GM19240 (cell line): ENCODE data around the gene BCL2.

Experiments
- DNase-seq: peaks from one replicate; pipeline ENCODE4 v3.0.0; 2011; ENCODE audit warnings: low spot score; ENCODE audit not compliant: insufficient read length

The BCL2 gene

GRCh38 chr18:63311118-63312018 lies 8.2 kb downstream of the BCL2 start:
- DNase-seq, result no peak

GRCh38 chr18:63309422-63309821 lies 10.1 kb downstream of the BCL2 start:
- no peak for DNase-seq

GRCh38 chr18:63307551-63308200 lies 11.9 kb downstream of the BCL2 start:
- no peak for DNase-seq

GRCh38 chr18:63306819-63307550 lies 12.6 kb downstream of the BCL2 start:
- no peak for DNase-seq

- no peak for DNase-seq
Observed at GRCh38 chr18:63306249-63306648, 13.3 kb downstream of the BCL2 start.

- no peak for DNase-seq
Observed at GRCh38 chr18:63303547-63303946, 16.0 kb downstream of the BCL2 start.

GRCh38 chr18:63302636-63303405 lies 16.7 kb downstream of the BCL2 start:
- DNase-seq, result no peak

GRCh38 chr18:63302220-63302619 lies 17.3 kb downstream of the BCL2 start:
- no peak for DNase-seq

GRCh38 chr18:63301434-63301833 lies 18.1 kb downstream of the BCL2 start:
- DNase-seq, result no peak

GRCh38 chr18:63299837-63300745 lies 19.5 kb downstream of the BCL2 start:
- DNase-seq, result no peak

GRCh38 chr18:63298400-63299365 lies 20.9 kb downstream of the BCL2 start:
- DNase-seq, result no peak

GRCh38 chr18:63297687-63298399 lies 21.7 kb downstream of the BCL2 start:
- DNase-seq, result no peak

GRCh38 chr18:63293935-63294334 lies 25.6 kb downstream of the BCL2 start:
- DNase-seq, result no peak

GRCh38 chr18:63292831-63293683 lies 26.5 kb downstream of the BCL2 start:
- DNase-seq, result no peak

GRCh38 chr18:63291278-63291677 lies 28.3 kb downstream of the BCL2 start:
- DNase-seq, result no peak

- no peak for DNase-seq
Observed at GRCh38 chr18:63290821-63291200, 28.8 kb downstream of the BCL2 start.

- DNase-seq, result no peak
Observed at GRCh38 chr18:63290166-63290820, 29.3 kb downstream of the BCL2 start.
